ENCODE data around the gene CDC20B. TPM values are rescaled to one million over a fixed set of nuclear protein-coding genes. Genes with fewer than 3 reads are reported as not detected.

The CDC20B gene, protein sequence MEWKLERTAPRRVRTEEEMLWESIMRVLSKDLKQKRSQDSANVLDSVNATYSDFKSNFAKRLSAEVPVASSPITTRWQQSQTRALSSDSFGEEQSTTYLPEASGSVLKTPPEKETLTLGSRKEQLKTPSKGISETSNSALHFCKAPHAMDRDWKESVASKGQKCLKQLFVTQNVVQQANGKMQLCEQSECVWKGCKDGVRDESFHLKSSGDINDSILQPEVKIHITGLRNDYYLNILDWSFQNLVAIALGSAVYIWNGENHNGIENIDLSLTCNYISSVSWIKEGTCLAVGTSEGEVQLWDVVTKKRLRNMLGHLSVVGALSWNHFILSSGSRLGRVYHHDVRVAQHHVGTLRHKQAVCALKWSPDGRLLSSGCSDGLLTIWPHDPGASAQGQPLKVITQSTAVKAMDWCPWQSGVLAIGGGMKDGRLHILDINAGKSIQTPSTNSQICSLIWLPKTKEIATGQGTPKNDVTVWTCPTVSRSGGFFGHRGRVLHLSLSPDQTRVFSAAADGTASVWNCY
- total RNA-seq, result under 0.01 and 0.11 TPM in 2 replicates

DNA sequence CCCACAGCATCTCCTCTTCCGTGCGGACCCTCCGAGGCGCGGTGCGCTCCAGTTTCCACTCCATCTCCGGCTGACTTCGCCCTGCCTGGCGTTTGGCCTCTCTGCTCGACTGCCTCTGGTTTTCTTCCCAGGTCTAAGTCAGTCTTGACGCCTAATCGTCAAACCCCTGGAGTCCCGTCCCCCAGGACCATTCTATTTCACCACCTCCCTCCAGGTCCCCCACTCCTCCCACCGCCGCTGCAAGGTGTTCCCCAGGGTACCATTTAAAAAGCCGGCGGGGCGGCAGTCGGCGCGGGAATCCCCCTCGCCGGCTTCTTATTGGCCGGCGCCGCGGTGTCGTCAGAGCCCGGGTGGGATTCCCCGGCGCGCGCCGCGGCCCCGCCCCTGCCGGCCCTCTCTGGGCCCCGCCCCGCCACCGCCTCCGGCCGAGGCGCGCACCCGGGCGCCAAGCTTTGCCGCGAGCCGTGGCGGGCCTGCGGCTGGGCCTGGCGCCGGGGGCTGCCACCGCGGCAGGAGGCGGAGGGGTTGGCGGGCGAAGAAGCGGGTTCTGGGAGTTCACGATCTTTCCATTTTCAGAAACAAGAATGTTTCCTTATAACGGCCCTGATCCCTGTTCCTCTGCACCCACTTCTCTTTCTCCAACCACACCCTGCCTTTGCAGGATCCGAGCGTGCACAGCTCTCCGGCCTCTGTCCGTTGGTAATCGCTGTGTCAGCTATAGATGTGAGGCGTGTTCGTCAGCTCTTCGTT lies at the start of gene CDC20B:
TSS of gene CDC20B (minus strand) at position 241 of the 750 bp plus-strand sequence. CDS start at position 64, 177 bp downstream.

DNA sequence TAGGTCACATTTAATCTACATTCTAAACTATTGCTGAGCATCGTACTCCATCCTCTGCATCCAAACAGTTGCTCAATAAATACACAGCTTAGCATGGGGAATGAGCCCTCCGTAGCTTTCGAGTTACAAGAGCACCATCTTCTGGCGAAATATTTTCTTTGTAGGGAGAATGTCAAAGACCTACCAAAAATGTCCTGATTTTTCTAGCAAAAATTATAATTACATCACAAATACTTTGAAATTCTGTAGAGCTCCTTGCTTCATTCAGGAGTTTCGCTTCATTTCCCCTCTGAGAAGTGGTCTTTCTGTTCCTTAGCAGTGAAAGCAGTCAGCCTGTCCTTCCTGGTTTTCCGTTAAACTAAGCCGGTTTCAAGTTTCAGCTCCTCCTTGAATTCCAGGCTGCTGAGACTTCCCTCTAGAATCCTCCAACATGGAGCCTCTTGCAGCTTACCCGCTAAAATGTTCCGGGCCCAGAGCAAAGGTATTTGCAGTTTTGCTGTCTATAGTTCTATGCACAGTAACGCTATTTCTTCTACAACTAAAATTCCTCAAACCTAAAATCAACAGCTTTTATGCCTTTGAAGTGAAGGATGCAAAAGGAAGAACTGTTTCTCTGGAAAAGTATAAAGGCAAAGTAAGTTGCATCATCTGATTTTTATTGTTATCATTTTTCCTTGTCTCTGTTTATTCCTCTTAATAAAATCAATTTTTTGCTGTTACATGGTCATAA lies 13.0 kb downstream of the CDC20B start, which contains the start of gene GPX8:
TSS of gene GPX8 (plus strand) at position 409 of the 730 bp plus-strand sequence. CDS start at position 431, 22 bp downstream.

DNA sequence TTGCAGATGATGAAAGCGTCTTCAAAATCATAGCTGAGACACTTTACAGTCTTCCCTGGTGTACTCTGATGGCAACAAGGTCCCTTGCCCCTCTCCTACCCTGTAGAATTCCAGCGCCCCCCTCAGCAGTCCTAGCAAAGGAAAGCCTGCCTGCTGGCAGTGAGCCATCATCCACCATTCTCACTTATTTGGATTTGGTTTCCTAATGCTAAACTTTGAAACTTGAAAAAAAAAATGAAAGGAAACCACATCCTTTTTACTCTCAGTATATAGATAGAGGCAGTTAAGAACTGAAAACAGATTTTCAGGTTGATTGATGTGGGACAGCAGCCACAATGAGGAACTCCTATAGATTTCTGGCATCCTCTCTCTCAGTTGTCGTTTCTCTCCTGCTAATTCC lies 70.6 kb downstream of the CDC20B start, which contains the start of gene GZMA:
TSS of gene GZMA (plus strand) at position 299 of the 400 bp plus-strand sequence. CDS start at position 336, 37 bp downstream.

Other genes starting within 250 kb of the CDC20B start
- 125 and 485 TPM in 2 replicates for gene ESM1, start 187.6 kb downstream of the CDC20B start, total RNA-seq
- not detected in 2 replicates for gene GZMK, start 148.9 kb downstream of the CDC20B start, total RNA-seq
- 0.33 TPM in 1 of 2 replicates, not detected in the other for gene GZMA, start 70.5 kb downstream of the CDC20B start, total RNA-seq
- 9.9 and 17.2 TPM in 2 replicates for gene GPX8, start 13.0 kb downstream of the CDC20B start, total RNA-seq
- gene MCIDAS, start 54.1 kb upstream of the CDC20B start, total RNA-seq, result not detected in 2 replicates
- not detected in 2 replicates for gene CCNO, start 60.4 kb upstream of the CDC20B start, total RNA-seq
- 17.1 and 20.5 TPM in 2 replicates for gene DHX29, start 134.5 kb upstream of the CDC20B start, total RNA-seq
- gene MTREX, start 134.8 kb upstream of the CDC20B start, total RNA-seq, result 48.9 and 90.3 TPM in 2 replicates